ENCODE results near the gene GREB1.

Gene GREB1

GRCh38 chr2:11680901-11681721, 147.3 kb downstream of the GREB1 start:
- DNase-seq (ENCODE audit: low read depth in 2 of 2): no peak

GRCh38 chr2:11681722-11682589, 148.1 kb downstream of the GREB1 start:
- DNase-seq (ENCODE audit: low read depth in 2 of 2): peak in 1 of 2 donors; percentile 28

- no peak for DNase-seq (ENCODE audit: low read depth in 2 of 2)
Observed at GRCh38 chr2:11682590-11682915, 148.7 kb downstream of the GREB1 start.

GRCh38 chr2:11683476-11683875, 149.6 kb downstream of the GREB1 start:
- no peak for DNase-seq (ENCODE audit: low read depth in 2 of 2)

GRCh38 chr2:11683966-11684365, 150.1 kb downstream of the GREB1 start:
- no peak for DNase-seq (ENCODE audit: low read depth in 2 of 2)

DNA sequence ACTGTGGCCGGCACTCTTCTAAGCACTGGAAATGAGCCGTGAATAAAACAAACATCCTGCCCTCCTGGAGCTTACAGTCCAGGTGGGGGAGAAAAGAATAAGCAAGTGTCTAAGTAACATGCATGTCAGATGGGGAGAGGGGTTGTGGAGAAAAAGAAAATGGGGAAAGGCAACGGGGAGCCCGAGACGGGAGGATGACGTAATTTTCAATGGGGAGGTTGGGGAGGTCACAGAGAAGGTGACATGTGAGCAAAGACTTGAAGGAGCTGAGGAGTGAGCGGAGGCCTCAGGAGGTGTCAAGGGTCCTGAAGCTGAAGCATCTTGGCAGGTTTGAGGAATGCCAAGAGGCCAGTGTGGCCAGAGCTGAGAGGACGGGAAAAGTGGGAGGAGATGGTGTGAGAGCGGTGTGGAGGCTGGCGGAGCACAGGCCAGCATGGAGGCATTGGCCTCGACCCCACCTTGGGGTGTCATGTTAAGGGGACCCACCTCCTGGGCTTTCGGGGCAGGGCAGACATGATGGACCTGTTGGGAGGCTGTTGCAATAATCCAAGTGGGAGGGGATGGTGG, 151.1 kb downstream of the GREB1 start:
- DNase-seq (ENCODE audit: low read depth in 2 of 2): no peak

- DNase-seq (ENCODE audit: low read depth in 2 of 2): no peak
Observed at GRCh38 chr2:11685906-11686470, 152.1 kb downstream of the GREB1 start.

- no peak for DNase-seq (ENCODE audit: low read depth in 2 of 2)
Observed at GRCh38 chr2:11687736-11688135, 153.9 kb downstream of the GREB1 start.

GRCh38 chr2:11688222-11689069, 154.6 kb downstream of the GREB1 start:
- DNase-seq (ENCODE audit: low read depth in 2 of 2): peak; percentile 63 to 67

DNA sequence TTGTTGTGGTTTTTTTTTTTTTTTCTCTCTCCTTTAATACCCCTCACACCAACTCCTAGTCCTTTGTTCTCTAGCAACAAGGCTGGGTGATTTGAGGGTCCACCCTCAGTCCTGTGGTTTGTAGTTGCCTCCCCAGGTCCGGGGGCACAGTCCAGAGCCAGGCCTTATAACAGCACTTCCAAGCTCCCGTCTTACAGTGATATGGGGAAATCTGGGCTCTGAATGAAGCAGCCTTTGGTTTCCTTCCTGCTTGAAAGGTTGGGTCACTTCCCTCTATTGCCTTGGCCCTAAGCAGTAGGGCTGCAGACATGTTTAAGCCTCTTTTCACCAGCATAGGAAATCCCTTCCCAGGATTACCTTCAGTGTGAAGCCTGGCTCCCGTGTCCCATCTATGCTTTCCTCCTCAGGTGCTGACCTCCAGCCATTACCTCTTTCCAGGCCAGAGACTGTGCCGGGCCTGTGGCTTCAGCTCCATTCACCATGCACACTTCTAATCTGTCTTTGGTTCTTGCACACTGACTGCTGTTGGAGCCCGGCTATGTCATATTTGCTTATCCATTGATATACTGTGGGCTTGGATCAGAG, 157.3 kb downstream of the GREB1 start:
- DNase-seq (ENCODE audit: low read depth in 2 of 2): no peak

Measured in stimulated activated CD4-positive, alpha-beta T cell treated with anti-CD3 and anti-CD28 coated beads, Interleukin-1b, Interleukin-23, amount 100 ng/mL, for 1 hour (primary cell).